ENCODE data around the gene PARVA.

The PARVA gene

DNA sequence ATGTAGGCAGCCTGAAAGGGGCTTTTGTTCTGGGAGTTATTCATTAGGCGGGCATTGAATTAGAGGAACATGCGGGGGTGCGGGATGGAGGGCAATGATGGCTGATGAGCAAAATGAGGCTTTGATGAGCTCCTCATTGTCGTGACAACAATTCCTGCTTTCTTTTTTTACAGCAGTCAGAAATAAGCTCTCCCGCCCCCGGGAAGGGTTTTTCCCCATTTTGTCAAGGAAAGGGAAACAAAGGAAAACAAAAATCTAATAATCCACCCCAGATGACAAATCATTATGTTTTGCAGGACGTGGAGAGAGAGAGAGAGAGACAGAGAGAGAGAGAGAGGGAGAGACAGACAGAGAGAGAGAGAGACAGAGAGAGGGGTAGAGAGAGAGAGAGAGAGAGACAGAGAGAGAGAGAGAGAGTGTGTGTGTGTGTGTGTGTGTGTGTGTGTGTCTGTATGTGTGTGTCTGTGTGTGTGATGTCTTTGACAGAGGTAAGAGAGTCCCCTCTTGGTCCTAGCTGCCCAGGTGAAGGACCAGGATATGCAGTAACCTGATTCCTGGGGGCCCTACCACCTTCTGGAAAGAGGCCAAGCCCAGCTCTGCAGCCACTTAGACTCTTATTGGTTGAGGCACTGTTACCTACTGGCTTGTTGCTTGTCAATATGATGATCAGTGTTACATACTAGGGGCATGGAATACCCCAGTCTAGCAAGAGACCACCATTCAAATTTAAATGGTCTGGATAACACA, 46.7 kb upstream of the PARVA start:
- no peak overlapping the region for H3K4me2 ChIP-seq (ENCODE audit: low read length)
- no peak overlapping the region for H3K27ac ChIP-seq (ENCODE audit: low read depth, low read length)
- H3K4me3 ChIP-seq (ENCODE audit: low read length) = no peak overlapping the region

DNA sequence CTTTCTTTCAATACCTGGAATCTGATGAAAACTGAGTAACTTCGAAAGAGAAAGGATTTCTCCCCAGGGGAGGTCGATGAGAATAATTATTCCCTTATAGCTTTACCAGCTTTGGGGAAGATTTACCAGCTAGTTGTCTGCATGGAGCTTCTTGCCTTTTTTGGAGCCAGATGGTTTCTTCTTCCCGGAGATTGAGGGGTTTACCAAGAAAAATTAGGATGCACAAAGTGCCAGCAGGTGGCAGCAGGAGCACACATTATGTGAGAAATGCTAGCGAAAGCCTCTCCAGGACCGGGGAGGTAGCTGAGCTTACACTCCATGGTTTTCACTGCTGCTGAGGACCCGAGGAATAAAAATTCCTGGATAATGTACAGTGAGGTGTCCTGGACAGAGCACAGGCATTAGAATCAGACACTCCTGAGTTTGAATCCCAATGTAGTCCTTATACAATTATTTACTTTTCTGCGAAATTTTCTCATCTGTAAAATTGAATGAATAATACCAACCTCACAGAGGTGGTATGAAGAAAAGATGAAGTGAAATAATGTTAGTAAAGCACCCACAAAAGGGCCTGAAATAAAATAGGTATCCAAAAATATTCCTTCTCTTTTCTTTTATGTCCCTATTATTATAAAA, 46.0 kb upstream of the PARVA start:
- Histone ChIP-seq H3K27ac (ENCODE audit: low read depth, low read length) (no peak overlapping the region), H3F3A (ENCODE audit: control insufficient read depth, insufficient read depth) (no peaks in the 10 kb centered on the region), H3K79me2 (ENCODE audit: control insufficient read depth, low read length) (no peaks in the 10 kb centered on the region), H3K27me3 (ENCODE audit: control insufficient read depth, low read length) (0 out of 2 replicates have a peak, but pooled peaks cover 3% of the 10 kb centered on the region), H3K4me1 (ENCODE audit: control insufficient read depth, low read length) (no peaks in the 10 kb centered on the region), H4K20me1 (ENCODE audit: control insufficient read depth, insufficient read depth, low read depth, low read length) (no peaks in the 10 kb centered on the region), H3K9me3 (ENCODE audit: control insufficient read depth, insufficient read depth, low read length) (no peaks in the 10 kb centered on the region), H3K9me2 (replicated peaks; ENCODE audit: control insufficient read depth, low read length) (no peaks in the 10 kb centered on the region), H3K4me2 (ENCODE audit: low read length) (no peak overlapping the region), H3K36me3 (ENCODE audit: control insufficient read depth, low read length) (no peaks in the 10 kb centered on the region), H3K4me3 (ENCODE audit: low read length) (no peak overlapping the region)
- TF ChIP-seq CTCF (IDR thresholded peaks at IDR 0.05; ENCODE audit: low read depth, low read length, poor library complexity, severe bottlenecking) = peak; percentile 66
- no peak for TF ChIP-seq EZH2phosphoT487 (IDR thresholded peaks at IDR 0.05; ENCODE audit: borderline replicate concordance, low read length)

More for the DNA sequence above, 46.7 kb upstream of the PARVA start:
- Histone ChIP-seq H3K9me3 (ENCODE audit: control insufficient read depth, insufficient read depth, low read length) (no peaks in the 10 kb centered on the region), H3K9me2 (replicated peaks; ENCODE audit: control insufficient read depth, low read length) (no peaks in the 10 kb centered on the region), H3K36me3 (ENCODE audit: control insufficient read depth, low read length) (no peaks in the 10 kb centered on the region), H3K4me1 (ENCODE audit: control insufficient read depth, low read length) (no peaks in the 10 kb centered on the region), H3F3A (ENCODE audit: control insufficient read depth, insufficient read depth) (no peaks in the 10 kb centered on the region), H3K79me2 (ENCODE audit: control insufficient read depth, low read length) (no peaks in the 10 kb centered on the region), H3K27me3 (ENCODE audit: control insufficient read depth, low read length) (0 out of 2 replicates have a peak, but pooled peaks cover 3% of the 10 kb centered on the region), H4K20me1 (ENCODE audit: control insufficient read depth, insufficient read depth, low read depth, low read length) (no peaks in the 10 kb centered on the region)
- TF ChIP-seq EZH2phosphoT487 (IDR thresholded peaks at IDR 0.05; ENCODE audit: borderline replicate concordance, low read length) = no peak
- no peak for TF ChIP-seq CTCF (IDR thresholded peaks at IDR 0.05; ENCODE audit: low read depth, low read length, poor library complexity, severe bottlenecking)

DNA sequence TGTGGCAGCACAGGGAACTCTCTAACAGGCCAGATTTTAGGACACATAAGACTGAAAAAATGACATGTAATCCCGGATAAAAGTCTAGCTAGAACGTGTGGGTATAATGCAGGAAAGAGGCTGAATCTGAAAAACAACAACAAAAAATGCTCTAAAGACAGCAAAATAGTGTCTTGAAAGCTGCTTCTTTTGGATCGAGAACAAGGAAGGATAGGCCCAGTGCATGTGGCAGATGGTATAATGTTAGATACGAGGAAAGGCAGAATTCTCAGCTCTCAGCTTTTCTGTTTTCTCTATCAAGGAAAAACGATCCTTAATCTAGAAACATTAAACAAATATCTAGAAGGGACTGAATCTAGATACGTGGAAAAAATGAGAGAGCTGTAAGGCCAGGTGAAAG, 33.8 kb upstream of the PARVA start:
- Histone ChIP-seq H3K9me2 (replicated peaks; ENCODE audit: control insufficient read depth, low read length) (no peaks in the 10 kb centered on the region), H3K36me3 (ENCODE audit: control insufficient read depth, low read length) (no peaks in the 10 kb centered on the region), H3F3A (ENCODE audit: control insufficient read depth, insufficient read depth) (no peaks in the 10 kb centered on the region), H3K4me1 (ENCODE audit: control insufficient read depth, low read length) (no peaks in the 10 kb centered on the region), H3K9me3 (ENCODE audit: control insufficient read depth, insufficient read depth, low read length) (no peaks in the 10 kb centered on the region), H3K27me3 (ENCODE audit: control insufficient read depth, low read length) (no peaks in the 10 kb centered on the region), H3K79me2 (ENCODE audit: control insufficient read depth, low read length) (no peaks in the 10 kb centered on the region), H4K20me1 (ENCODE audit: control insufficient read depth, insufficient read depth, low read depth, low read length) (no peaks in the 10 kb centered on the region), H3K27ac (ENCODE audit: low read depth, low read length) (no peak overlapping the region), H3K4me2 (ENCODE audit: low read length) (no peak overlapping the region), H3K4me3 (ENCODE audit: low read length) (no peak overlapping the region)
- TF ChIP-seq EZH2phosphoT487 (IDR thresholded peaks at IDR 0.05; ENCODE audit: borderline replicate concordance, low read length) = no peak
- no peak for TF ChIP-seq CTCF (IDR thresholded peaks at IDR 0.05; ENCODE audit: low read depth, low read length, poor library complexity, severe bottlenecking)
